Measurements from ENCODE around the gene EPHA7. TPM values are rescaled to one million over a fixed set of nuclear protein-coding genes. Genes with fewer than 3 reads are reported as not detected.

EPHA7 gene
- total RNA-seq, 1 donor from 2014 or later = 424 TPM

DNA sequence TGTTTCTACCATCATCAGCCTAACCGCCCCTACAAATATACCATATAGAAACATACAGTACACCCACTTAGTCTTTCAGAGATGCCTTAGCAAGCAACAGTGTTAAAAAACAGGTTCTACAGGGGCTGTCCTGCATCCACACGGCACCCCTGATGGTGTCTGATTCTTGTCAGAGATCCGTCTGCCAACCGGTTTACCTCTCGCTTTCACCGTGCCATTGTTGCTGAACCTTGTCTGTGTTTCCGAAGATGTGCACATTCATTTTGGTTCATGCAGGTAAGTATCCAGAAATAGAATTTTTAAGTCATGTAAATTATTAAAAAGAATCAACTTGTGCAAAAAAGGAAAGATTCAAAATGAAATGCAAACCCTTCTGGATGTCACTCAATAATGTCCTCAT, 52.9 kb downstream of the EPHA7 start:
- Mint-ChIP-seq H3K27ac (ENCODE audit: unreplicated experiment) (peak overlapping the region; percentile 37), H3K36me3 (ENCODE audit: unreplicated experiment) (peaks cover 45% of the 10 kb centered on the region), H3K4me1 (ENCODE audit: unreplicated experiment) (peaks cover 47% of the 10 kb centered on the region), H3K4me3 (ENCODE audit: unreplicated experiment) (no peak overlapping the region), H3K9me3 (ENCODE audit: unreplicated experiment) (no peaks in the 10 kb centered on the region), H3K27me3 (ENCODE audit: unreplicated experiment) (no peaks in the 10 kb centered on the region)
- TF ChIP-seq, protein P1, sequence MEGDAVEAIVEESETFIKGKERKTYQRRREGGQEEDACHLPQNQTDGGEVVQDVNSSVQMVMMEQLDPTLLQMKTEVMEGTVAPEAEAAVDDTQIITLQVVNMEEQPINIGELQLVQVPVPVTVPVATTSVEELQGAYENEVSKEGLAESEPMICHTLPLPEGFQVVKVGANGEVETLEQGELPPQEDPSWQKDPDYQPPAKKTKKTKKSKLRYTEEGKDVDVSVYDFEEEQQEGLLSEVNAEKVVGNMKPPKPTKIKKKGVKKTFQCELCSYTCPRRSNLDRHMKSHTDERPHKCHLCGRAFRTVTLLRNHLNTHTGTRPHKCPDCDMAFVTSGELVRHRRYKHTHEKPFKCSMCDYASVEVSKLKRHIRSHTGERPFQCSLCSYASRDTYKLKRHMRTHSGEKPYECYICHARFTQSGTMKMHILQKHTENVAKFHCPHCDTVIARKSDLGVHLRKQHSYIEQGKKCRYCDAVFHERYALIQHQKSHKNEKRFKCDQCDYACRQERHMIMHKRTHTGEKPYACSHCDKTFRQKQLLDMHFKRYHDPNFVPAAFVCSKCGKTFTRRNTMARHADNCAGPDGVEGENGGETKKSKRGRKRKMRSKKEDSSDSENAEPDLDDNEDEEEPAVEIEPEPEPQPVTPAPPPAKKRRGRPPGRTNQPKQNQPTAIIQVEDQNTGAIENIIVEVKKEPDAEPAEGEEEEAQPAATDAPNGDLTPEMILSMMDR (IDR thresholded peaks at IDR 0.05) = no peak
- DNase-seq (ENCODE audit: extremely low spot score, unreplicated experiment) = no peak

DNA sequence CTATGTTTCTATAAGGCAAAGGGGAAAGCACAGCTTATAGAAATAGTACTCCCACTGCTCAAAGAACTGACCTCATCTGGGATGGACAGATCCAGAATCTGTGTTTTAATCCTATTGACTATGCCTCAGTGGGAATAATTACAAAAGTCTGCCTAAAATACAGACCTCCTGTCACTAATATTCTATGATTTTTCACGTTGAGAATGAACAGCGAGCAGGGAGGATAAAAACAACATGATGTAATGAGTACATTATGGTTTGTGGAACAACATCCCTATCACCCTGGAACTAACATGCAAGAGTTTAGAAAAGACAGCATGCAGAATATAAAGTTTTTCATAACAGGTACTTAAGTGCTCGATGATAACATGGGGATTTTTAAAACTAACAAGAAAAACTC, 53.9 kb downstream of the EPHA7 start:
- Mint-ChIP-seq H3K27ac (ENCODE audit: unreplicated experiment) (no peak overlapping the region), H3K27me3 (ENCODE audit: unreplicated experiment) (no peaks in the 10 kb centered on the region), H3K4me1 (ENCODE audit: unreplicated experiment) (peaks cover 51% of the 10 kb centered on the region), H3K9me3 (ENCODE audit: unreplicated experiment) (no peaks in the 10 kb centered on the region), H3K36me3 (ENCODE audit: unreplicated experiment) (peaks cover 47% of the 10 kb centered on the region), H3K4me3 (ENCODE audit: unreplicated experiment) (no peak overlapping the region)
- no peak for DNase-seq (ENCODE audit: extremely low spot score, unreplicated experiment)
- TF ChIP-seq, protein P1 (IDR thresholded peaks at IDR 0.05) = no peak

DNA sequence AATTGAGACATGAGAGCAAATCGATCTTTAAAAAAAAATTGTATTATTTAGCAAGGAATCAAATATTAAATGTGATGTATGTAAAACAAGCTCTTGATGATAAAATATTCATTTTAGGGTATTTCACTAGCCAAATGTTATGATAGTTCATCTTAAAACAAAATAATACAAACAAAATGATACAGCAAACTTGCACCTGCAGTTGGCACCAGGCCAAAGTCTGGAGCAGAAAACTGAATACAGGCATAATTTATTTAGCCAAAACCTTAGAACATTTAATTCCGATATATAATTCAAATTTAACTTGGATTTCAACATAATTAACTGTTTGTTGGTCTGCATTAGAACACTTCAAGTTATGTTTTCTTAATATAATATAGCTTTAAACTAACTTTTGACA, 60.9 kb downstream of the EPHA7 start:
- H3K27ac Mint-ChIP-seq (ENCODE audit: unreplicated experiment) = peak overlapping the region; percentile 52
- no peak overlapping the region for H3K4me3 Mint-ChIP-seq (ENCODE audit: unreplicated experiment)
- H3K36me3 Mint-ChIP-seq (ENCODE audit: unreplicated experiment) = peaks cover 55% of the 10 kb centered on the region
- TF ChIP-seq, protein P1 (IDR thresholded peaks at IDR 0.05) = no peak
- H3K9me3 Mint-ChIP-seq (ENCODE audit: unreplicated experiment) = no peaks in the 10 kb centered on the region
- H3K27me3 Mint-ChIP-seq (ENCODE audit: unreplicated experiment) = no peaks in the 10 kb centered on the region
- no peak for DNase-seq (ENCODE audit: extremely low spot score, unreplicated experiment)
- H3K4me1 Mint-ChIP-seq (ENCODE audit: unreplicated experiment) = peaks cover 39% of the 10 kb centered on the region

DNA sequence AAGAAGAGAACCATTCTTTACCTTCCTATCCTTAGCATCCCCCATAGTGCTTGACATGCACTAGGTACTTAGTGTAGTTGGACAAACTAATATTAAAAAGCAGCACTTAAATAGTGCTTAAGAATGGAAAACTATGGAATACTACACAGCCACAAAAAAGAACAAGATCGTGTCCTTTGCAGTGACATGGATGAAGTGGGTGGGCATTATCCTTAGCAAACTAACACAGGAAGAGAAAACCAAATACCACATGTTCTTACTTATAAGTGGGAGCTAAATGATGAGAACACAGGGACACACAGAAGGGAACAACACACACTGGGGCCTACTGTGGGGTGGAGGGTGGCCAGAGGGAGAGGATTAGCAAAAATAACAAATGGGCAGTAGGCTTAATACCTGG, 66.8 kb downstream of the EPHA7 start:
- TF ChIP-seq, protein P1 (IDR thresholded peaks at IDR 0.05) = no peak
- H3K9me3 Mint-ChIP-seq (ENCODE audit: unreplicated experiment) = no peaks in the 10 kb centered on the region
- DNase-seq (ENCODE audit: extremely low spot score, unreplicated experiment) = no peak
- peaks cover 56% of the 10 kb centered on the region for H3K4me1 Mint-ChIP-seq (ENCODE audit: unreplicated experiment)
- peak overlapping the region; percentile 29 for H3K27ac Mint-ChIP-seq (ENCODE audit: unreplicated experiment)
- H3K27me3 Mint-ChIP-seq (ENCODE audit: unreplicated experiment) = no peaks in the 10 kb centered on the region
- peaks cover 76% of the 10 kb centered on the region for H3K36me3 Mint-ChIP-seq (ENCODE audit: unreplicated experiment)
- no peak overlapping the region for H3K4me3 Mint-ChIP-seq (ENCODE audit: unreplicated experiment)

DNA sequence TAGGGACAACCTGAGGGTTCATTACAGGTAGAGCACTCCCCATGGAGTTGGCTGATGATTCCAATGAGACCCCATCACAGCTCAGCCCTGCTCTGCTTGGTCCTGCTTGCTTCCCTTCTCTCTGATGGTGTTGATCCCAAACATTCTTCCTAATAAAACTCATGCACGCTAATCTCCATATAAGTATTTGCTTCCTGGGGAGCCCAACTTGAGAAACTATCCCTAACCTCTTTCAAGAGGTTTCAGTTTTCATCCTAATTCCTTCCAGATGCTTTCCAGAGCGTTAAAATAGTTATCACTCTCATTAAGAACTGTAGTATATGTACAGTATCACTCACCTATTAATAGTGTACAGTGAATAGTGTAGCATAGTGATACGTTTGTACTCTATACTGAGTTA, 68.1 kb downstream of the EPHA7 start:
- TF ChIP-seq, protein P1 (IDR thresholded peaks at IDR 0.05) = no peak
- no peak for DNase-seq (ENCODE audit: extremely low spot score, unreplicated experiment)
- Mint-ChIP-seq H3K27ac (ENCODE audit: unreplicated experiment) (peak overlapping the region; percentile 79), H3K27me3 (ENCODE audit: unreplicated experiment) (no peaks in the 10 kb centered on the region), H3K4me3 (ENCODE audit: unreplicated experiment) (peak overlapping the region; percentile 2), H3K9me3 (ENCODE audit: unreplicated experiment) (no peaks in the 10 kb centered on the region), H3K36me3 (ENCODE audit: unreplicated experiment) (peaks cover 70% of the 10 kb centered on the region), H3K4me1 (ENCODE audit: unreplicated experiment) (peaks cover 55% of the 10 kb centered on the region)
